Right lobe of liver (tissue), 4 donors: ENCODE results near the gene FAM124A.

Experiments
- POLR2A ChIP-seq: fragments of 450-650 bp; IDR thresholded peaks from one replicate; pipeline ENCODE4 v1.6.1; 2017; ENCODE audit warnings: antibody characterized with exemption, mild to moderate bottlenecking
- TF ChIP-seq, protein P1 (sequence below), 4 donors: fragments of 200-600 bp in 3 of 4; fragments of 450-650 bp in 1 of 4; IDR thresholded peaks; one replicate each; pipeline versions ENCODE4 v1.5.1 to v1.8.0; 2016 to 2022; ENCODE audit warnings: antibody characterized with exemption in 4 of 4, mild to moderate bottlenecking in 2 of 4
- donor health status: DM: no; HTN: no; CAD: no.
- donor health status: DM: no; HTN: no; CAD: no.
- donor health status: DM: no; HTN: yes; CAD: no.

DNA sequence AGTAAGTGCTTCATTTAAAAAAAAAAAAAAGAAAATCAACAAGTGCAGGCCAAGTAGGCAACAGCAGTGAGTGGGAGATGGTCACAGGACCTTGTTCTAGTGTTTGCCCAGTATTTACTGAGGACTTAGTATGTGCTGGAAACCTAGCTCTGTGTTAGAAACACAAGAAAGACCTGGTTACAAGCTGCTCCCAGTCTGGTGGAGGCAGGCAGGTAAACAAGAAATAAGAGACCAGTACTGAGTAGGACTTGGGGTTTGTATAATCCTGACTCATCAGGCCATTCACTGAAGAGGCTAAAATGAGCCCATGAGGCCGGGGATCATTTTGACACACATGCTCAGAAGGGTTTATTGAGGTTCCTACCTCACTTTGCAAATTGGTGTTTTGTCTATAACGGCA is 95.8 kb downstream of the FAM124A start:
- TF ChIP-seq, protein P1, sequence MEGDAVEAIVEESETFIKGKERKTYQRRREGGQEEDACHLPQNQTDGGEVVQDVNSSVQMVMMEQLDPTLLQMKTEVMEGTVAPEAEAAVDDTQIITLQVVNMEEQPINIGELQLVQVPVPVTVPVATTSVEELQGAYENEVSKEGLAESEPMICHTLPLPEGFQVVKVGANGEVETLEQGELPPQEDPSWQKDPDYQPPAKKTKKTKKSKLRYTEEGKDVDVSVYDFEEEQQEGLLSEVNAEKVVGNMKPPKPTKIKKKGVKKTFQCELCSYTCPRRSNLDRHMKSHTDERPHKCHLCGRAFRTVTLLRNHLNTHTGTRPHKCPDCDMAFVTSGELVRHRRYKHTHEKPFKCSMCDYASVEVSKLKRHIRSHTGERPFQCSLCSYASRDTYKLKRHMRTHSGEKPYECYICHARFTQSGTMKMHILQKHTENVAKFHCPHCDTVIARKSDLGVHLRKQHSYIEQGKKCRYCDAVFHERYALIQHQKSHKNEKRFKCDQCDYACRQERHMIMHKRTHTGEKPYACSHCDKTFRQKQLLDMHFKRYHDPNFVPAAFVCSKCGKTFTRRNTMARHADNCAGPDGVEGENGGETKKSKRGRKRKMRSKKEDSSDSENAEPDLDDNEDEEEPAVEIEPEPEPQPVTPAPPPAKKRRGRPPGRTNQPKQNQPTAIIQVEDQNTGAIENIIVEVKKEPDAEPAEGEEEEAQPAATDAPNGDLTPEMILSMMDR (IDR thresholded peaks at IDR 0.05), result no peak
- TF ChIP-seq POLR2A, result no peak
